WTC11 (cell line): ENCODE results near the gene BTBD17. TPM values are rescaled to one million over a fixed set of nuclear protein-coding genes. Genes with fewer than 3 reads are reported as not detected.

ENCODE experiments used
- ATAC-seq: fragments of 200-7000 bp; cut with Tn5 transposase; 2 replicates; pipeline ENCODE4 v1.10.0; 2021; ENCODE audit warnings: mild to moderate bottlenecking, moderate library complexity
- CTCF ChIA-PET: fragments of 300-600 bp; sonication (Branson Sonifier 250); formaldehyde crosslinking; loops from one replicate; lab custom pipeline; 2021; ENCODE audit warnings: antibody characterized with exemption; lab: Charles Lee
- POLR2A ChIA-PET: fragments of 350-600 bp; sonication (Branson Sonifier 250); formaldehyde crosslinking; loops from one replicate; lab custom pipeline; 2021; ENCODE audit warnings: antibody characterized with exemption; lab: Charles Lee
- DNase-seq: peaks from one replicate; pipeline ENCODE4 v3.0.0; 2021; ENCODE audit warnings: low spot score
- H3K27ac Mint-ChIP-seq: 2 replicates; pipeline ENCODE4 v1.8.0; 2021; ENCODE audit warnings: mixed read lengths
- H3K27me3 Mint-ChIP-seq: 2 replicates; pipeline ENCODE4 v1.8.0; 2021; ENCODE audit warnings: low read depth, mild to moderate bottlenecking, moderate library complexity, mixed read lengths
- H3K36me3 Mint-ChIP-seq: 2 replicates; pipeline ENCODE4 v1.8.0; 2021; ENCODE audit warnings: mixed read lengths
- H3K4me1 Mint-ChIP-seq: 2 replicates; pipeline ENCODE4 v1.8.0; 2022; ENCODE audit warnings: mixed read lengths
- H3K4me3 Mint-ChIP-seq: 2 replicates; pipeline ENCODE4 v1.8.0; 2021; ENCODE audit warnings: mild to moderate bottlenecking, moderate library complexity, mixed read lengths
- H3K9me3 Mint-ChIP-seq: 2 replicates; pipeline ENCODE4 v1.8.0; 2021; ENCODE audit warnings: mixed read lengths
- AR ChIP-seq: fragments of 250-450 bp; sonication (Bioruptor Pico); IDR thresholded peaks from 2 replicates; pipeline ENCODE4 v1.9.0; 2021; ENCODE audit warnings: mild to moderate bottlenecking
- CREM ChIP-seq: sonication (generic); formaldehyde crosslinking; IDR thresholded peaks from 2 replicates; pipeline ENCODE4 v1.8.1; 2022; ENCODE audit warnings: mild to moderate bottlenecking, missing genetic modification reagents, moderate library complexity
- ELF4 ChIP-seq: sonication (generic); formaldehyde crosslinking; IDR thresholded peaks from 2 replicates; pipeline ENCODE4 v1.8.1; 2022; ENCODE audit warnings: low read depth, mild to moderate bottlenecking, moderate library complexity, missing genetic modification reagents
- FOXJ3 ChIP-seq: sonication (generic); formaldehyde crosslinking; IDR thresholded peaks from 2 replicates; pipeline ENCODE4 v1.9.0; 2021; ENCODE audit warnings: missing genetic modification reagents, mild to moderate bottlenecking, borderline replicate concordance
- FOXK1 ChIP-seq: sonication (generic); formaldehyde crosslinking; IDR thresholded peaks from 2 replicates; pipeline ENCODE4 v1.8.0; 2022; ENCODE audit warnings: mild to moderate bottlenecking, moderate library complexity, missing genetic modification reagents
- FOXP1 ChIP-seq: sonication (generic); formaldehyde crosslinking; IDR thresholded peaks from 2 replicates; pipeline ENCODE4 v1.8.0; 2022; ENCODE audit warnings: missing genetic modification reagents, mild to moderate bottlenecking, moderate library complexity, borderline replicate concordance
- GABPB1 ChIP-seq: sonication (generic); formaldehyde crosslinking; IDR thresholded peaks from 2 replicates; pipeline ENCODE4 v1.8.1; 2023; ENCODE audit warnings: mild to moderate bottlenecking, missing genetic modification reagents
- HMGA2 ChIP-seq: fragments of 250-450 bp; sonication (Bioruptor Pico); IDR thresholded peaks from 2 replicates; pipeline ENCODE4 v1.4.0; 2021; ENCODE audit warnings: mild to moderate bottlenecking, moderate library complexity
- IRF1 ChIP-seq: sonication (generic); formaldehyde crosslinking; IDR thresholded peaks from 2 replicates; pipeline ENCODE4 v1.8.0; 2023; ENCODE audit warnings: missing genetic modification reagents
- IRF2 ChIP-seq: sonication (generic); formaldehyde crosslinking; IDR thresholded peaks from 2 replicates; pipeline ENCODE4 v1.8.0; 2022; ENCODE audit warnings: low read depth, missing genetic modification reagents, borderline replicate concordance
- KAT7 ChIP-seq: sonication (generic); formaldehyde crosslinking; IDR thresholded peaks from 2 replicates; pipeline ENCODE4 v1.8.1; 2023; ENCODE audit warnings: missing genetic modification reagents, mild to moderate bottlenecking, borderline replicate concordance
- NFYB ChIP-seq: sonication (generic); formaldehyde crosslinking; conservative IDR thresholded peaks from 2 replicates; pipeline ENCODE4 v1.8.0; 2022; ENCODE audit warnings: low read depth, missing genetic modification reagents
- NR2C2 ChIP-seq: sonication (generic); formaldehyde crosslinking; IDR thresholded peaks from 2 replicates; pipeline ENCODE4 v1.8.0; 2022; ENCODE audit warnings: mild to moderate bottlenecking, missing genetic modification reagents
- NR3C1 ChIP-seq: sonication (generic); formaldehyde crosslinking; conservative IDR thresholded peaks from 2 replicates; pipeline ENCODE4 v1.8.1; 2023; ENCODE audit warnings: low read depth, mild to moderate bottlenecking, missing genetic modification reagents
- PRRX2 ChIP-seq: fragments of 250-450 bp; sonication (Bioruptor Pico); IDR thresholded peaks from 2 replicates; pipeline ENCODE4 v1.8.0; 2021; ENCODE audit warnings: mild to moderate bottlenecking
- RELA ChIP-seq: sonication (generic); formaldehyde crosslinking; IDR thresholded peaks from 2 replicates; pipeline ENCODE4 v1.8.1; 2022; ENCODE audit warnings: missing genetic modification reagents, mild to moderate bottlenecking, borderline replicate concordance
- RORB ChIP-seq: fragments of 250-450 bp; sonication (Bioruptor Pico); IDR thresholded peaks from 2 replicates; pipeline ENCODE4 v1.9.0; 2021; ENCODE audit warnings: mild to moderate bottlenecking
- SOX15 ChIP-seq: fragments of 250-450 bp; sonication (Bioruptor Pico); IDR thresholded peaks from 2 replicates; pipeline ENCODE4 v1.9.0; 2021; ENCODE audit warnings: mild to moderate bottlenecking
- ZNF138 ChIP-seq: sonication (generic); formaldehyde crosslinking; conservative IDR thresholded peaks from 2 replicates; pipeline ENCODE4 v1.8.1; 2022; ENCODE audit warnings: mild to moderate bottlenecking, moderate library complexity, missing genetic modification reagents
- ZNF232 ChIP-seq: sonication (generic); formaldehyde crosslinking; IDR thresholded peaks from 2 replicates; pipeline ENCODE4 v1.8.0; 2022; ENCODE audit warnings: mild to moderate bottlenecking, missing genetic modification reagents
- total RNA-seq: library from RNA; stranded (reverse); gene quantifications from 3 replicates; pipeline ENCODE4 v1.2.3, GENCODE V29; 2021
- TF ChIP-seq, protein P1 (sequence below): sonication (generic); formaldehyde crosslinking; IDR thresholded peaks from 2 replicates; pipeline ENCODE4 v1.8.1; 2022; ENCODE audit warnings: mild to moderate bottlenecking, missing genetic modification reagents, moderate library complexity, borderline replicate concordance
- TF ChIP-seq, protein P2 (sequence below): fragments of 250-450 bp; sonication (Bioruptor Pico); IDR thresholded peaks from 2 replicates; pipeline ENCODE4 v2.1.2; 2022; ENCODE audit warnings: mild to moderate bottlenecking, moderate library complexity
- TF ChIP-seq, protein P3 (sequence below): sonication (generic); formaldehyde crosslinking; IDR thresholded peaks from 2 replicates; pipeline ENCODE4 v1.8.0; 2022; ENCODE audit warnings: mild to moderate bottlenecking, missing genetic modification reagents
- TF ChIP-seq, protein P4 (sequence below): sonication (generic); formaldehyde crosslinking; IDR thresholded peaks from 2 replicates; pipeline ENCODE4 v1.8.1; 2023; ENCODE audit warnings: mild to moderate bottlenecking, missing genetic modification reagents, moderate library complexity
- TF ChIP-seq, protein P5 (sequence below): sonication (generic); formaldehyde crosslinking; IDR thresholded peaks from 2 replicates; pipeline ENCODE4 v1.8.1; 2023; ENCODE audit warnings: mild to moderate bottlenecking, moderate library complexity, missing genetic modification reagents

The BTBD17 gene
- total RNA-seq, 1 experiment from 2014 or later, result 0.94 TPM

DNA sequence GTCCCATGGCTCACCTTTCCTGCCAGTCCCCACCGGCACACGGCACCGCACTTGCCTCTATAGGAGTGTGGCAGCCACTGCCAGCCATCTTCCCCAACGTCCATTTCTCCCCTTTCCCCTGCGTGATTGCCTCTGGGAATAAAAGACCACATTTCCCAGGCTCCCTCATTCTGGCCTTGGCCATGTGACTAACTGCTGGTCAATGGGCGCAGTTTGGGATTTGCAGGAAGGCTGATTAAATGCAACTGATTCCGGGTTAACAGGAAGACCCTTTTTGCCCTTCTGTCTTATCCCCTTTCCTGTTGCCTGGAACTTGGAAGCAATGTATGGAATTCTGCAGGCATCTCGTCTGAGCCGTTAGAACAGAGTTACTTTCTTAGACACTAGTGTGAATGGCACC is 3.0 kb downstream of the BTBD17 start (continued):
- TF ChIP-seq, protein P1, sequence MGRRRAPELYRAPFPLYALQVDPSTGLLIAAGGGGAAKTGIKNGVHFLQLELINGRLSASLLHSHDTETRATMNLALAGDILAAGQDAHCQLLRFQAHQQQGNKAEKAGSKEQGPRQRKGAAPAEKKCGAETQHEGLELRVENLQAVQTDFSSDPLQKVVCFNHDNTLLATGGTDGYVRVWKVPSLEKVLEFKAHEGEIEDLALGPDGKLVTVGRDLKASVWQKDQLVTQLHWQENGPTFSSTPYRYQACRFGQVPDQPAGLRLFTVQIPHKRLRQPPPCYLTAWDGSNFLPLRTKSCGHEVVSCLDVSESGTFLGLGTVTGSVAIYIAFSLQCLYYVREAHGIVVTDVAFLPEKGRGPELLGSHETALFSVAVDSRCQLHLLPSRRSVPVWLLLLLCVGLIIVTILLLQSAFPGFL (CRISPR knock-in tag), result no peak
- TF ChIP-seq ELF4, result no peak
- no peak for TF ChIP-seq GABPB1 (CRISPR knock-in tag)
- TF ChIP-seq ZNF138, result no peak
- no peak for TF ChIP-seq SOX15 (CRISPR knock-in tag)
- no peak for TF ChIP-seq NR3C1 (CRISPR knock-in tag)
- no peak for TF ChIP-seq AR
- TF ChIP-seq FOXK1, result no peak
- TF ChIP-seq NR2C2 (CRISPR knock-in tag), result peak; percentile 75
- no peak for TF ChIP-seq FOXP1
- TF ChIP-seq FOXJ3 (CRISPR knock-in tag), result no peak
- TF ChIP-seq IRF2 (CRISPR knock-in tag), result no peak
- TF ChIP-seq IRF1, result no peak
- TF ChIP-seq, protein P2, sequence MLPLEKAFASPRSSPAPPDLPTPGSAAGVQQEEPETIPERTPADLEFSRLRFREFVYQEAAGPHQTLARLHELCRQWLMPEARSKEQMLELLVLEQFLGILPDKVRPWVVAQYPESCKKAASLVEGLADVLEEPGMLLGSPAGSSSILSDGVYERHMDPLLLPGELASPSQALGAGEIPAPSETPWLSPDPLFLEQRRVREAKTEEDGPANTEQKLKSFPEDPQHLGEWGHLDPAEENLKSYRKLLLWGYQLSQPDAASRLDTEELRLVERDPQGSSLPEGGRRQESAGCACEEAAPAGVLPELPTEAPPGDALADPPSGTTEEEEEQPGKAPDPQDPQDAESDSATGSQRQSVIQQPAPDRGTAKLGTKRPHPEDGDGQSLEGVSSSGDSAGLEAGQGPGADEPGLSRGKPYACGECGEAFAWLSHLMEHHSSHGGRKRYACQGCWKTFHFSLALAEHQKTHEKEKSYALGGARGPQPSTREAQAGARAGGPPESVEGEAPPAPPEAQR (CRISPR knock-in tag), result no peak
- no peak for TF ChIP-seq KAT7
- TF ChIP-seq RORB (CRISPR knock-in tag), result no peak
- TF ChIP-seq, protein P3, sequence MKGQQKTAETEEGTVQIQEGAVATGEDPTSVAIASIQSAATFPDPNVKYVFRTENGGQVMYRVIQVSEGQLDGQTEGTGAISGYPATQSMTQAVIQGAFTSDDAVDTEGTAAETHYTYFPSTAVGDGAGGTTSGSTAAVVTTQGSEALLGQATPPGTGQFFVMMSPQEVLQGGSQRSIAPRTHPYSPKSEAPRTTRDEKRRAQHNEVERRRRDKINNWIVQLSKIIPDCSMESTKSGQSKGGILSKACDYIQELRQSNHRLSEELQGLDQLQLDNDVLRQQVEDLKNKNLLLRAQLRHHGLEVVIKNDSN, result peak; percentile 90
- no peak for TF ChIP-seq HMGA2 (CRISPR knock-in tag)
- peak; percentile 56 for TF ChIP-seq NFYB (CRISPR knock-in tag)
- TF ChIP-seq RELA, result no peak
- TF ChIP-seq, protein P4, sequence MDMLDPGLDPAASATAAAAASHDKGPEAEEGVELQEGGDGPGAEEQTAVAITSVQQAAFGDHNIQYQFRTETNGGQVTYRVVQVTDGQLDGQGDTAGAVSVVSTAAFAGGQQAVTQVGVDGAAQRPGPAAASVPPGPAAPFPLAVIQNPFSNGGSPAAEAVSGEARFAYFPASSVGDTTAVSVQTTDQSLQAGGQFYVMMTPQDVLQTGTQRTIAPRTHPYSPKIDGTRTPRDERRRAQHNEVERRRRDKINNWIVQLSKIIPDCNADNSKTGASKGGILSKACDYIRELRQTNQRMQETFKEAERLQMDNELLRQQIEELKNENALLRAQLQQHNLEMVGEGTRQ, result peak; percentile 91
- TF ChIP-seq, all 79 proteins: peak for 4

- Mint-ChIP-seq H3K4me3 (no peak overlapping the region), H3K9me3 (0 out of 2 replicates have a peak, but pooled peaks cover 5% of the 10 kb centered on the region), H3K27me3 (peaks cover 54% of the 10 kb centered on the region), H3K27ac (no peak overlapping the region), H3K4me1 (peaks cover 27% of the 10 kb centered on the region), H3K36me3 (no peaks in the 10 kb centered on the region)
- ATAC-seq, result no peak
- DNase-seq, result no peak
- POLR2A ChIA-PET, result interaction anchor here (0.9 to 1.0 kb wide), 2 partner anchors 12 to 73 kb away, joined by 4 to 5 read pairs; no protein-coding TSS in a partner anchor
- CTCF ChIA-PET, result interaction anchor here (0.7 to 6.1 kb wide), 14 partner anchors 11 to 380 kb away, joined by 3 to 52 read pairs (median 6); partner anchors contain the start of genes CD300H, GPR142 and RAB37
- TF ChIP-seq, protein P5, sequence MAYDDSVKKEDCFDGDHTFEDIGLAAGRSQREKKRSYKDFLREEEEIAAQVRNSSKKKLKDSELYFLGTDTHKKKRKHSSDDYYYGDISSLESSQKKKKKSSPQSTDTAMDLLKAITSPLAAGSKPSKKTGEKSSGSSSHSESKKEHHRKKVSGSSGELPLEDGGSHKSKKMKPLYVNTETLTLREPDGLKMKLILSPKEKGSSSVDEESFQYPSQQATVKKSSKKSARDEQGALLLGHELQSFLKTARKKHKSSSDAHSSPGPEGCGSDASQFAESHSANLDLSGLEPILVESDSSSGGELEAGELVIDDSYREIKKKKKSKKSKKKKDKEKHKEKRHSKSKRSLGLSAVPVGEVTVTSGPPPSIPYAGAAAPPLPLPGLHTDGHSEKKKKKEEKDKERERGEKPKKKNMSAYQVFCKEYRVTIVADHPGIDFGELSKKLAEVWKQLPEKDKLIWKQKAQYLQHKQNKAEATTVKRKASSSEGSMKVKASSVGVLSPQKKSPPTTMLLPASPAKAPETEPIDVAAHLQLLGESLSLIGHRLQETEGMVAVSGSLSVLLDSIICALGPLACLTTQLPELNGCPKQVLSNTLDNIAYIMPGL, result peak; percentile 74
- no peak for TF ChIP-seq NR2C2 (CRISPR knock-in tag)
- no peak for TF ChIP-seq ZNF232 (CRISPR knock-in tag)
- no peak for TF ChIP-seq PRRX2 (CRISPR knock-in tag)
- no peak for TF ChIP-seq CREM (CRISPR knock-in tag)
Measured at GRCh38 chr17:74357466-74357809, 4.2 kb downstream of the BTBD17 start.
